Nucleus accumbens (tissue), 56 donors: ENCODE measurements around the gene CHST3.
"Not testable (repeated sequence)": the region's sequence is repeated elsewhere in the genome, so short reads cannot be mapped to it uniquely, and the experiment has no call there.

Experiments used
- DNase-seq, 56 donors: peaks; one replicate each; lab custom pipeline; 2025; lab: John Stamatoyannopoulos, UW

The CHST3 gene

DNA sequence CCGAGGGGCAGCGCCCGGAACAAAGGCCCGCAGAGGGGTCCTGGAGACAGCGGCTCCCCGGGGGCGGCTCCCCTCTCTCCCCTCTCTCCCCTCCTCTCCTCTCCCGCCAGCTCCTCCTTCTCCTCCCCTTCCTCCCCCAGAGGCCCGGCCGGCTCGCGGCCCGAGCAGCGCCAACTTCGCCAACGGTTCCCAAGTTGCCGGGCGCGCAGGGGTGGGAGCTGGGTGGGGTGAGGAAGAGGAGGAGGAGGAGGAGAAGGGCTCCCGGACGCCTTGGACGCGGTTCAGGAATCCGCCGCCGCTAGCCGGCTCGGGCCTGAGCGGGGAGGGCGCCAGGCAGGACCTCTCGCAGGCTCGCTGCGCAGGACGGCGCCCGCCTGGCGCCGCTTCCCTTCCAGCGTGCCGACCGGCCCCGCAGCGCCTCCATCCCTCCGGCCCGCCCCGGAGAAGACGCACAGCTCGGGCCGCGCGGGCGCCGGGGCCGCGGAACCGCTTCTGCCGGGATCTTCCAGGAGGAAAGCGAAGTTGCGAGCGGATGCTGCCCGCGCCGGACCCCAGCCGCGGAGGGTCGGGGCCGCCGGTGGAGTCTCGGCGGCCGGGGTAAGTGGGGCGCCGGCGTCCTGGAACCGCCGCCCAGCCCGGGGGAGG, at the start of gene CHST3:
CHST3 (plus strand) TSS at position 298 of the 645 bp plus-strand sequence. CDS start 41,448 bp downstream, outside the sequence.
- peak in 43 of 56 donors; percentile 36 to 83 (median 64) for DNase-seq

GRCh38 chr10:71916827-71917226, 47.4 kb upstream of the CHST3 start:
- no peak for DNase-seq

DNA sequence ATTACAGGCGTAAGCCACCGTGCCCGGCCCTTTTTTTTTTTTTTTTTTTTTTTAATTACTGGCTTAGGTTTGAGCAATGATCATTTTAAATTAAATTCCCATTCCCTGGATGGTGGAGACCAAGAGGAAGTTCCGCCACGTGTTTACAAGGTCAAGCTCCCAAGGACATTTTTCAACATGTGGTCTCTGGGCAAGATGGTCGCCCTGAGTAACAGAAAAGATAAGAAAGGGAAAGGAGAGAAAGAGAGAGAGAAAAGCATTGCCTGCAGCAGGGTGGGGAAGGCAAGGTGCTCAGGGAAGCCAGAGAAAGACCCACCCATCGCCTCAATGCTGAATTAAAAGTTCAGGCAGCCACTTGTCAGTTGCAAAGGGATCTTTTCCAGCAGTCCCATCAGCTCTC, 45.2 kb upstream of the CHST3 start:
- DNase-seq: no peak

- DNase-seq: not testable (repeated sequence)
These were observed 44.1 kb upstream of the CHST3 start for GRCh38 chr10:71919956-71920539.

DNA sequence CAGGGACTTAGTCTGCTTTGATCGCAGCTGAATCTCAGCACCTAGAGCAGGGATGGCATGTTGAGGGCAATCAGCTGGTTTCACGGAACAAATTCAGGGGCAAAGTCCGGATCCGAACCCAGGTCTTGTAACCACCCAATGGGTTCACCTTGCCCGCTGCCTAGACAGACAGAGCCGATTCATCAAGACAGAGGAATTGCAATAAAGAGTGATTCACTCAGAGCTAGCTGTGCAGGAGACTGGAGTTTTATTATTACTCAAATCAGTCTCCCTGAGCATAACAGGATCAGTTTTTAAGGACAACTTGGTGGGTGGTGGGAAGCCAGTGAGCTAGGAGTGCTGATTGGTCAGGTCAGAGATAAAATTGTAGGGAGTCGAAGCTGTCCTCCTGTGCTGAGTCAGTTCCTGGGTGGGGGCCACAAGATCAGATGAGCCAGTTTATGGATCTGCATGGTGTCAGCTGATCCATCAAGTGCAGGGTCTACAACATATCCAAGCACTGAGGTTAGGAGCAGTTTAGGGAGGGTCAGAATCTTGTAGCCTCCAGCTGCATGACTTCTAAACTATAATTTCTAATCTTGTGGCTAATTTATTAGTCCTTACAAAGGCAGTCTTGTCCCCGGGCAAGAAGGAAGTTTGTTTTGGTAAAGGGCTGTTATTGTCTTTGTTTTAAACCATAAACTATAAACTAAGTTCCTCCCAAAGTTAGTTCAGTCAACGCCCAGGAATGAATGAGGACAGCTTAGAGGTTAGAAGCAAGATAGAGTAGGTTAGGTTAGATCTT, 43.5 kb upstream of the CHST3 start:
- no peak for DNase-seq

GRCh38 chr10:71921324-71922027, 42.7 kb upstream of the CHST3 start:
- peak in 52 of 56 donors; percentile 8 to 85 (median 50) for DNase-seq

DNA sequence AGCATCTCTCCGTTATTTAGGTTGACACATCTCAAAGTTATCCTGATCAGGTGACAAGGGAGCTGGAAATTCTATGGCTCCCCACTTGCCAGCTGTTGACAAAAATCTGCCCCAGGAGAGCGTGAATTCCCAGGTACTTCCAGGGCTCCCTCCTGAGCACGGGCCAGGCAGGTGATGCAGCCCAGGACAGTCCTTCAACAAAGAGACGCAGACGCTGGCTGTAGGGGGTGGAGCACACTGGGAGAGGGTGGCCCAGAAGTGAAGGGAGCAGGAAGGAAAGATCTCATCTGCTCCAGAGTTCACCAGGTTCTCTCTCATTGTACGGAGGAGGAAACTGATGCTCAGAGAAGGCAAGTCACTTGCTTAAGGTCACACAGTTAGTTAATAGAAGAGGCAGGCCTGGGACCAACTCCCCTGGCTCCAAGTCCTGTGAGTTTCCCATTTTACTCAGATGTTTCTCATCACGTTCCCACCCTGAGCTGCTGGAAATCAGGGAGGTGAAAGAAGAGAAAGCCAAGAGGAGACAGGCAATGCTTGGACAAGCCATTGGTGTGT, 41.0 kb upstream of the CHST3 start:
- no peak for DNase-seq

GRCh38 chr10:71924771-71925170, 39.4 kb upstream of the CHST3 start:
- DNase-seq: no peak

DNA sequence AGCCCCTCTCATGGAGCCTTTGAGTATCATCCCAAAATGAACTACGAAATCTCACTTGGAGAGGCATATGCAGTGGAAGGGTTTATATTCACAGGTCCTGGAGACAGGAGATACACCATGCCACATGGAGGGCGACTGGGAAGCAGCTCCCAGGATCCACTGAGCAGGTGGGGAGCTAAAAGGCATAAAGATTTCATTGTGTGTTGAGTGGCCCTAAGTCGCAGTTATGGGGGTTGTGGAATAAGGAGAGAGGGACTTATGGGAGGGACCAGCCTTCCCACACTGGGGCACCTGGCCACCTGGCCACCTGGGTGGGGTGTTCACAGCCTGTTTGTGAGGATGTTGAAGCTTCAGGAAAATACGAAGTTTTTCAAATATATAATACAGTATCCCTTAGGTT, 37.0 kb upstream of the CHST3 start:
- DNase-seq: no peak

GRCh38 chr10:71927776-71928592, 36.2 kb upstream of the CHST3 start:
- no peak for DNase-seq

DNA sequence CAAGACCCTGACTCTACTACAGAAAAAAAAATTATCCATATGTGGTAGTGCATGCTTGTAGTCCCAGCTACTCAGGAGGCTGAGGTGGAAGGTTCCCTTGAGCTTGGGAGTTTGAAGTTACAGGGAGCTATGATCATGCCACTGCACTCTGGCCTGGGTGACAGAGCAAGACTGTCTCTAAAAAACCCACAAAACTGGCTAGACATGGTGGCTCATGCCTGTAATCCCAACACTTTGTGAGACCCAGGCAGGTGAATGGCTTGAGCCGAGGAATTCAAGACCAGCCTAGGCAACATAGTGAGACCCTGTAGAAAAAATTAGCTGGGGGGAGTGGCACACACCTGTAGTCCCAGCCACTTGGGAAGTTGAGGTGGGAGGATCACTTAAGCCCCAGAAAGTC, 32.9 kb upstream of the CHST3 start:
- DNase-seq: no peak

GRCh38 chr10:71933651-71934050, 30.5 kb upstream of the CHST3 start:
- no peak for DNase-seq

DNA sequence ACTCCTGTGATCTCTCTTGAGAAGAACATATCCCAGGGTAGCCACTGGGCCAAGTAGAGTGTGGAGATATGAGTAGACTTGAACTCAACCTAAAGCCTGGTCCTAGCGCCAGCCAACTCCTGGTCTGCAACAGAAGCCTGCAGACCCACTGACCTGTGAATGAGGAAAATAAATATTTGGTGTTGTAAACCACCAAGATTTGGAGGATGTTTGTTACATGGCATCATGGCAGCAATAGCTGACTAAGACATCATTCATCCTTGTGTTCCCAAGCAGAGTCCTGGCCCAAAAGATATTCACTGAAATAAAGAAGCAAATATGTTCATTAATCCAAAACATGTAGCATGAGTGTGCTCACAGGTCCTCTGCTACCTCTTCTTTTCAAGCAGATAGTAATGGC, 26.0 kb upstream of the CHST3 start:
- DNase-seq: no peak

- DNase-seq: no peak
These were observed 24.9 kb upstream of the CHST3 start for GRCh38 chr10:71939304-71939703.

DNA sequence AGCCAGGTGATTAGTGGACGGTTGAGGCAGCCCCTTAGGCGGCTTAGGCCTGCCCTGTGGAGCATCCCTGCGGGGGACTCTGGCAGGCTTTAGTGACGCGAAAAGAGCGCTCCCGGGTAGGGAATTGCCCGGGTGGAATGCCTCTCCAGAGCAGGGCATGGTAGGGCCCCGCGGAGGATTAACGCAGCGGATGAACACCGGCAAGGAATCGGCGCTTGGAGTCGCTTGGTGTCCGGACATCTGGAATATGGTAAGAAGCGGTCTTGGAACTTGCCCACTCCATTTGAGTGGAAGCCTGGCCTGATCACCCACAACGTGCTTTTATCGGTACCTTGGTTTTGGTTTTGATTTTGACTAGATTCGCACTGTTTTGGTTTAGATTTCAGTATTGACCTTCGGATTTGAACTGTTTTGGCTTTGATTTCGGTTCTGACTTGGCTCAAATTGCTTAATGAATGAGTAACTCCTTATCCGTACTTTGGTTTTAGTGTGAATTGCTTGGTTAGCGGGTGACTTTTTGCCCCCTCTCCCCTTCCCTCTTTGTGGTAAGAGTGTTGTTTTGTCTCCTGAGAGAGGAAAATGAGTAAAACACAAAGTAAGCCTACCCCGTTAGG, 24.2 kb upstream of the CHST3 start:
- DNase-seq: no peak

DNA sequence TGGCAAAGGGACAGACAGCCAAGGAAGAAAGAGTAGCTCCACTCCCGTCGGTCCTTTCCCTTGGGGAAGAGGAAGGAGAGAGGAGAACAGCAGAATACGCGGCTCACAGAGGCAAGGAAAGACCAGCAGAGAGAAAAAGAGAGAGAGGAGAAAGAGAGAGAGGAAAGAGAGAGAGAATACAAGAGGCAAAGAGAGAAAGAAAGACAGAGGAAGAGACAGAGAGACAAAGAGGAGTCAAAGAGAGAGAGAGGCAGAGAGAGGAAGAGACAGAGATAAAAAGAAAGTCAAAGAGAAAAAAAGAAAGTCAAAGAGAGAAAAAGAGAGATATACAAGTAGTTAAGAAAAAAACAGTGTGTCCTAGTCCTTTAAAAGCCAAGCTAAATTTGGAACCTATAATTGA, 23.4 kb upstream of the CHST3 start:
- no peak for DNase-seq

DNA sequence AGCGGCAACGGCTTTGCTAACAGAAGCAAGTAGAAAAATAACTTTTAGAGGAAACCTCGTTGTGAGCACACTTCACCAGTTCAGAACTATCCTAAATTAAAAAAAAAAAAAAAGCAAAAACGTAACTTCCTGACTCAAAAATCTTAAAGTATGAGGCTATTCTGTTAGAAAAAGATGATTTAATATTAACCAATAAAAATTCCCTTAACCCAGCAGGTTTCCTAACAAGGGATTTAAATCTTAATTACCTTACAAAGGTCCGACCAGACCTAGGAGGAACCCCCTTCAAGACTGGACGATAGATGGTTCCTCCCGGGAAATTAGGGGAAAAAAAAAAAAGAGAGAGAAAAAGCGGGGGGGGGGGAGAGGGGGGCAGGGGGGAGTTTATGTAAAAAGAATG, 22.9 kb upstream of the CHST3 start:
- no peak for DNase-seq

GRCh38 chr10:71945819-71946474, 18.2 kb upstream of the CHST3 start:
- DNase-seq: no peak

- peak in 19 of 56 donors; percentile 18 to 63 (median 36) for DNase-seq
These were observed 17.5 kb upstream of the CHST3 start for GRCh38 chr10:71946700-71947099.
